Skeletal muscle tissue (tissue), 4 donors: ENCODE results near the gene KIAA1614. TPM values are rescaled to one million over a fixed set of nuclear protein-coding genes. Genes with fewer than 3 reads are reported as not detected.

Source experiments
- H3K27ac ChIP-seq: one replicate; pipeline ENCODE4 v1.7.0; 2013; ENCODE audit warnings: mild to moderate bottlenecking, low read depth, low read length, inconsistent platforms
- H3K27me3 ChIP-seq, 3 donors: one replicate each; pipeline ENCODE4 v1.7.0; 2013; ENCODE audit warnings: low read length in 3 of 3; ENCODE audit not compliant: control insufficient read depth in 3 of 3, insufficient read depth in 3 of 3
- H3K36me3 ChIP-seq, 3 donors: one replicate each; pipeline ENCODE4 v1.7.0; 2013; ENCODE audit warnings: low read length in 3 of 3; ENCODE audit not compliant: control insufficient read depth in 3 of 3, insufficient read depth in 3 of 3
- H3K4me1 ChIP-seq, 3 donors: one replicate each; pipeline ENCODE4 v1.7.0; 2013; ENCODE audit warnings: low read length in 3 of 3, mild to moderate bottlenecking in 3 of 3; ENCODE audit not compliant: control insufficient read depth in 3 of 3, insufficient read depth in 3 of 3
- H3K4me3 ChIP-seq, 3 donors: one replicate each; pipeline ENCODE4 v1.7.0; 2013; ENCODE audit warnings: low read length in 3 of 3
- H3K9ac ChIP-seq, 3 donors: one replicate each; pipeline ENCODE4 v1.7.0; 2013; ENCODE audit warnings: low read length in 3 of 3, mild to moderate bottlenecking in 3 of 3, moderate library complexity in 2 of 3, low read depth in 1 of 3
- H3K9me3 ChIP-seq, 3 donors: one replicate each; pipeline ENCODE4 v1.7.0; 2013; ENCODE audit warnings: low read length in 3 of 3; ENCODE audit not compliant: control insufficient read depth in 3 of 3
- total RNA-seq: library from RNA; depleted of rRNA; stranded (reverse); fragments of >200 nt; gene quantifications from one replicate; pipeline ENCODE4 v1.2.3, GENCODE V29; 2014
- donor health status: Osteomylitis.

KIAA1614 gene
- total RNA-seq, 1 donor from 2014 or later = 13.6 TPM

DNA sequence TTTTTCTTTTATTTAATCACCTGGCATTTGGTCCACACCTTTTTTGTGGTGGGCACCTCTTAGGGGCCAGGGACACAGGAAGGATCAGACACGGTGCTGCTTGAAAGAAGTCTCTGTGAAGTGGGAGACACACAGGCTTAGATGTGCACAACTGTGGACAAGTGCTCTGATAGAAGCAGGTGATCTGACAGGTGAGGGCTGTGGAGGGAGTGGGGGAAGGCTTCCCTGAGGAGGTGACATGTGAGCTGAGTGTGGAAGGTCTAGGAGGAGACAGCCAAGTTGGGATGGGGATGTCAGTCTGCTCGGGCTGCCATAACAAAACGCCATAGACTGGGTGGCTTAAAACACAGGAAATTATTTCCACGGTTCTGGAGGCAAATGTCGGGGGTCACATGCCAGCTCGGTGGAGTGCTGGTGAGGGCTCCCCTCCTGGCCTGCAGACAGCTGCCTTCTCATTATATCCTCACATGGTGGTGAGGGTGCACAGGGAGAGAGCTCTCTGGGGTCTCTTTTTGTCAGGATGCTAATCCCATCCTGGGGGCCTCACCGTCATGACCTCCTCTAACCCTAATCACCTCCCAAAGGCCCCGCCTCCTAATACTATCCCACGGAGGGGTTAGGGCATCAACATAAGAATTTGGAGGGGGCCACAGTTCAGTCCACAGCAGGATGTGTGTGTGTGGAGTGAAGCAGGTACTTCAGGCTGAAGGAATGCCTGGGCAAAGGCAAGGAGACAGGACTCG, 5.2 kb upstream of the KIAA1614 start:
- Histone ChIP-seq H3K36me3 (no peaks in the 10 kb centered on the region), H3K4me3 (no peak overlapping the region), H3K9me3 (no peaks in the 10 kb centered on the region), H3K4me1 (peaks cover 6 to 7% (median 7%) of the 10 kb centered on the region in 3 donors), H3K27ac (no peak overlapping the region), H3K27me3 (peaks cover 3 to 25% (median 4%) of the 10 kb centered on the region in 3 donors), H3K9ac (no peak overlapping the region)

DNA sequence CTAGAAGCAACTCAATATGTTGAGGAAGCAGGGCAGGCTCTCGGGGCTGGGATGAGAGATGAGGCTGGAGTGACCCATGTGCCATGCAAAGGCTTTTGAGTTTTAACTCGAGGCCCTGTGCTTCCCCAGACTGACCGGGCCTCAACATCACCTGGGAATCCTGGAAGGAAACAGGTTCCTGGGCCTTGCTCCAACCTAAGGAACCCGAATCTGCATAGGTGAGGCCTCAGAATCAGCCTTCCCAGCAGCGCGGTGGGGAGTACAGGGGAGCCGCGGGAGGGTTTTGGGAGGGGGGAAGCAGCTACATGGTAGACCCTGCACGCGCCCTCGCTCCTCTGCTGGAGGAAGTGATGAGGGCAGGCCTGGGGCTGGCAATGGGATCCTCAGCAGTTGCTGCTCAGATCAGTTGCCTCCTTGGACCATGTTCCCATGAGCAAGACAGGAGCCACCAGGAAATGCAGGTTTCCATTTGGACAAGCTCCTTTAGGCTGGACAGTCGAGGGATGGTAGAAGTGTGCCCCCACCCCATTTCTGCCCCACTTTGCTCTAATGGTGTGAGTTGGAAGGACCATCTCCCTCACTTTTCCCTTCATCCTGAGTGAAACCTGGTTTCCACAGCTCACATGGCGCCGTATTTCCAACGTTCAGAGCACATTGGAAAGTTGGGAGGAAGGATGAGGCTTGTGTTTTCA, 4.5 kb upstream of the KIAA1614 start:
- no peak overlapping the region for H3K4me3 ChIP-seq
- H3K9ac ChIP-seq = no peak overlapping the region
- peaks cover 6 to 7% (median 7%) of the 10 kb centered on the region in 3 donors for H3K4me1 ChIP-seq
- no peak overlapping the region for H3K27ac ChIP-seq
- H3K9me3 ChIP-seq = no peaks in the 10 kb centered on the region
- no peaks in the 10 kb centered on the region for H3K36me3 ChIP-seq
- peaks cover 3 to 26% (median 4%) of the 10 kb centered on the region in 3 donors for H3K27me3 ChIP-seq

DNA sequence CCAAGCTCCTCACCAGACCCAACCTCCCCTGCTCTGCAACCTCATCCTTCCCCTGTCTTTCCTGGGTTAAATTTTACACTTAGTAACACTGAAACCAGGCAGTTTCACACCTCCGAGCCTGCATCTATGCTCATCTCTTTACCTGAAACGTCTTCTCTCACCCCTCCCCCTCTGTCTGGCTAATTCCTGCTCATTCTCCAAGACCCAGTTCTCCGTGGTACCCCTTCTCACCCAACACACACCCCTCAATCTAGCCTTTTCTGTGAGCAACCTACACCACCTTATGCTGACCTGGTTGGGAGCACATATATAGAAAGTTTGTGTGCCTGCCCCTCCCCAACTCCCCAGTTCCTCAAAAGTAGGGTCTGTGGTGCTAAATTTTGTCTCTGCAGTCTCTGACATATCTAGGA, 3.7 kb upstream of the KIAA1614 start:
- H3K4me3 ChIP-seq = no peak overlapping the region
- H3K4me1 ChIP-seq = peaks cover 6 to 7% (median 7%) of the 10 kb centered on the region in 3 donors
- no peak overlapping the region for H3K9ac ChIP-seq
- no peaks in the 10 kb centered on the region for H3K36me3 ChIP-seq
- no peaks in the 10 kb centered on the region for H3K9me3 ChIP-seq
- H3K27me3 ChIP-seq = peaks cover 3 to 27% (median 4%) of the 10 kb centered on the region in 3 donors
- no peak overlapping the region for H3K27ac ChIP-seq

DNA sequence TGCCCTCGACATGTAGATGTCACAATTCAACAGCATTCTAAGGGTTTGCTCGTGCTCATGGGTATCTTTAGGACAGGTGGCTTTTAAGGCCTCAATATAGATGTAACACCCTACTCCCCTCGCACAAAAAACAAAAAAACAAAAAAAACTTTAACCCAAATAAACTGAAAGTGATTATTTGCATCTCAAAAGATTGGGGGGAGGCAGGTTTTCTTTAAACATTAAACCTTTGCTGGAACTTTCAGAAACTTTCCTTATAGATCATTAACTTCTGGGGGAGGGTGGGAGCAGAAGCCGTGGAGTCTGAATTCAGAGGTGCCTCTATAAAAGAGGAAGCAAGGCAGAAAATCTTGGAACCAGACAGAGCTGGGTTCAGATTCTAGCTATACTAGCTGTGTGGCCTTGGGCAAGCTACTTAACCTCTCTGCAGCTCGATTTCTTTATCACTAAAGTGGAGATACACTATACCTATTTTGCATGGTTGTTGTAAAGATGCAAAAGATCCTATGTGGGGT, 3.2 kb upstream of the KIAA1614 start:
- no peaks in the 10 kb centered on the region for H3K9me3 ChIP-seq
- H3K9ac ChIP-seq = no peak overlapping the region
- no peaks in the 10 kb centered on the region for H3K36me3 ChIP-seq
- peaks cover 6 to 7% (median 7%) of the 10 kb centered on the region in 3 donors for H3K4me1 ChIP-seq
- no peak overlapping the region for H3K4me3 ChIP-seq
- H3K27me3 ChIP-seq = peaks cover 3 to 30% (median 4%) of the 10 kb centered on the region in 3 donors
- no peak overlapping the region for H3K27ac ChIP-seq

DNA sequence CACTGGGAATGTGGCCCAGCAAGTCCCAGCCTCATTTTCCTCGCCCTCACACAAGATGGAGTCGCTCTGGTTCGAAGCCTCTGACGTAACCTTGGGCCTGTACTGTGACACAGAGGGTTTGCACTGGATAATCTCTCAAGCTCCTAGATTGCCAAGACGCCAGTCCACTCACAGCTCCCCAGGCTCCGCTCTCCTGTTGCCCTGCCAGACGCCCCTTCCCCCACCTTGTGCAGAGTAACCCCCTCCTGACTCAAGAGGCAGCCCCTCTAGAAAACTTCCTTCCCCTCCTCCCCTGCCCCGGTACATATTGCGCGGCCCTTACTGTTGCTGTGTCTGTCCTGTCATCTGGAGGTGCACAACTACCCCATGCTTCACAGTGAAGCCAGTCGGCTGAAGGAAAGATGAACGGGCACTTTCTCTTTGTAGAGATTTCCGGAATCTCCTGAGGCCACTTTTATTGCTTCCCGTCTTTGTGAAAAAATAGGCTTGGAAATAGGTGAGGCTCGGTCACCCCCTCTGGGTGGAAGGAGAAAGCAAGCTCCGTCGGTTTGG, 981 bp upstream of the KIAA1614 start:
- H3K36me3 ChIP-seq = no peaks in the 10 kb centered on the region
- peak overlapping the region; percentile 36 for H3K27ac ChIP-seq
- H3K9me3 ChIP-seq = no peaks in the 10 kb centered on the region
- H3K9ac ChIP-seq = peak overlapping the region in 2 of 3 donors; percentile 2 to 68
- peaks cover 3 to 30% (median 4%) of the 10 kb centered on the region in 3 donors for H3K27me3 ChIP-seq
- peaks cover 6 to 7% (median 7%) of the 10 kb centered on the region in 3 donors for H3K4me1 ChIP-seq
- H3K4me3 ChIP-seq = peak overlapping the region; percentile 66 to 69 (median 67)

DNA sequence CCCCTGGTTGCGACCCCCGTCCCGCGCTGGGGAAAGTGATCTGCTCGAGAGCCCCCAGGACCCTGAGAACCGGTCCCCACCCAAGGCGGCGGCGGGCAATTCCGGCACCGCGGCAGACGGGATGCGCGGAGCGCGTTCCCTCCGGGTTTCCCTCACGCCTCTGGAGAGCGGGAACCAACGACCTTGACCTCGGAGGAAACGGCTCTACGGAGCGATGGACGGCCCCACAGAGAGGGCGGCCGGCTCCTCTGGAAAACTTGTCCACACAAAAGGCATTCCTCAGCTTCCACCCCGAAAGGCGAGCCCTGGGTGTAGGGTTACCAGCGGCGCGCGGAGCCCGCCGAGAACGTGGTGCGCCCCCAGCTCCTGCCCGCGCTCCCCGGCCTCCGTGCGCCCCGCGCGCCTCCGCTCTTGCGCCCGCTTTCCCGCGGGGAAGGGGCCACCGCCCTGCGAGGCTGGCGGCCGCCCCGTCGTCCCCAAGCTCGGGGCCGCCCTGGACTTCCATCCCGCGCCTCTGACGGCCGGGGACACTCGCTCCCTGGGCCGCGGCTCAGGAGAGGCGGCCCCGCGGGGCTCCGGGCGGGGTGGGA, 391 bp upstream of the KIAA1614 start:
- H3K27ac ChIP-seq = peak overlapping the region; percentile 36
- no peaks in the 10 kb centered on the region for H3K9me3 ChIP-seq
- H3K27me3 ChIP-seq = peaks cover 3 to 30% (median 4%) of the 10 kb centered on the region in 3 donors
- H3K9ac ChIP-seq = peak overlapping the region; percentile 2 to 68 (median 33)
- peak overlapping the region; percentile 66 to 69 (median 67) for H3K4me3 ChIP-seq
- H3K36me3 ChIP-seq = no peaks in the 10 kb centered on the region
- H3K4me1 ChIP-seq = peaks cover 6 to 7% (median 7%) of the 10 kb centered on the region in 3 donors

DNA sequence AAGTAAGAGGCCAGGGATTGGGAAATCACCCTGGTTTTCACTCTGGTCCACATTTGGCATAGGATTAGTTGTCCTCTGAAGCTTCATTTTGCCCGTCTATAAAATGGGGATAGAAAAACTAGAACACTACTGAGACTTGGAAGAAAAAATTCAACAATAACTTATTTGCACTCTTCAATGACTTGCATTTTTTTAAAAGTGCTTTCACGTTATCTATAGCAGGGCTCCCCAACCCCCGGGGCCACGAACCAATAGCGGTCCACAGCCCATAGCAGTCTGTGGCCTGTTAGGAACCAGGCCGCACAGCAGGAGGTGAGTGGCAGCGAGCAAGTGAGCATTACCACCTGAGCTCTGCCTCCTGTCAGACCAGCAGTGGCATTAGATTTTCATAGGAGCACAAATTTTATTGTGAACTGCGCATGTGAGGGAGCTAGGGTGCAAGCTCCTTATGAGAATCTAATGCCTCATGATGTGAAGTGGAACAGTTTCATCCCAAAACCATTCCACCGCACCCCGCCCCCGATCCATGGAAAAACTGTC, 2.8 kb downstream of the KIAA1614 start:
- Histone ChIP-seq H3K27ac (no peak overlapping the region), H3K4me3 (no peak overlapping the region), H3K9me3 (no peaks in the 10 kb centered on the region), H3K36me3 (no peaks in the 10 kb centered on the region), H3K27me3 (peaks cover 3 to 22% (median 4%) of the 10 kb centered on the region in 3 donors), H3K4me1 (peaks cover 6 to 7% (median 7%) of the 10 kb centered on the region in 3 donors), H3K9ac (no peak overlapping the region)

DNA sequence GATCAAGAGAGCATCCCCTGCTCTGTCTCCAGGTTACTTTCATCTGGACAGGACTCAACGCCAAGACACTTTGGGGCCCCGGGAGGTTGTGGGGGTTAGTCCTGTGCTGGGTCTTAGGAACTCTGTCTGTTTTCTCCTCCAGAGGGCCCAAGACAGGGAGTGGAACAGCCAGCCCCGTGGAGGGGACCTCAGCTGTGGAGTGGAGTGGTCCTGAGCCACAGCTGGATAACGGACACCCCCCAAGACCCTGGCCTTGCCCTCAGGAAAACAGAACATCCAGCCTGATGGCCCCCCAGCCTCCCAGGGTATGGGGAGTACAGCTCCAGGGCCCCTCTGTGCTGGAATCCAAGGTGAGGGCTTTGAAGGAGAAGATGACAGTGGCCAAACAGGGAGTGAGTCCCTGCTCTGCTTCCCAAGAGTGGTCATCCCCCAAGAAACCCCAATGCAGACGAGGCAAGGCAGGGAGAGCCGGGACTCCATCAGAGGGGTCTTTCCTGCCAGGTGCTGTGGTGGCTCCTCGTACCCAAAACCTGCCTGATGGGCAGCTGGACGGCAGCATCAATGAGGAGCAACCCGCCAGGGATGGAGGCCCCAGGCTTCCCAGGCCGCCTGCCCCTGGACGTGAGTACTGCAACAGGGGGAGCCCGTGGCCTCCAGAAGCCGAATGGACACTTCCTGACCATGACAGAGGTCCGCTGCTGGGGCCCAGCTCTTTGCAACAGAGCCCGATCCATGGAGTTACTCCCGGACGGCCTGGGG, 3.5 kb downstream of the KIAA1614 start:
- Histone ChIP-seq H3K27me3 (peaks cover 3 to 16% (median 4%) of the 10 kb centered on the region in 3 donors), H3K36me3 (no peaks in the 10 kb centered on the region), H3K4me1 (peaks cover 6 to 7% (median 7%) of the 10 kb centered on the region in 3 donors), H3K9me3 (no peaks in the 10 kb centered on the region), H3K4me3 (no peak overlapping the region), H3K27ac (no peak overlapping the region), H3K9ac (no peak overlapping the region)

DNA sequence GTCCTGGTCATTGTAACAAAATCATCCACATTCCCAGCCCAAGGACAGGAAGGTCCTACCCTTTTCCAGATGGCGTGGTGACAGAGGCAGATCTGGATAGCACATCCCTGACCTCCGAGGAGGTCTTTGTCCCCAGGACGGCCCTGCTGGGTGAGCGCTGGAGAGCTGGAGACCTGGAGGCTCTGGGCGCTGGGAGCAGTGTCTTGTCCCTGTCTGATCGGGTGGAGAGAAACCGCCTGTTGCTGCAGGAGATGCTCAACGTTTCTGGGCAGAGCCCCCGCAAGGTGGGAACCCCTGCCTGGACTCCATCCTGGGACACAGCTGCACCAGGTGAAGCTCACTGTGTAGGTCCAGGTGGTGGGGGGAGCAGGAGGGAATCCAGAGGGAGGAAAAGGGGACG, 4.1 kb downstream of the KIAA1614 start:
- no peak overlapping the region for H3K27ac ChIP-seq
- H3K9me3 ChIP-seq = no peaks in the 10 kb centered on the region
- peaks cover 0 to 11% (median under 1%) of the 10 kb centered on the region in 3 donors for H3K27me3 ChIP-seq
- H3K4me1 ChIP-seq = peaks cover 2 to 7% (median 5%) of the 10 kb centered on the region in 3 donors
- H3K36me3 ChIP-seq = no peaks in the 10 kb centered on the region
- H3K4me3 ChIP-seq = no peak overlapping the region
- H3K9ac ChIP-seq = no peak overlapping the region
